ENCODE results near the gene ZNF580. TPM values are rescaled to one million over a fixed set of nuclear protein-coding genes. Genes with fewer than 3 reads are reported as not detected.
A peak's percentile ranks its signal among the peaks of the same experiment; 100 is the strongest.

Gene ZNF580
- total and polyA plus RNA-seq, 9 of the 15 experiments (the other 6 are each of a cell fraction or from before 2014, with no cell fraction given) = 2.3 to 47.4 (median 6.0) TPM

- TF ChIP-seq ZNF766 (CRISPR knock-in tag; conservative IDR thresholded peaks at IDR 0.05) = 0 out of 2 replicates have a peak, but pooled peaks have one; percentile 23
- TF ChIP-seq HMGN3 (IDR thresholded peaks at IDR 0.05; ENCODE audit: borderline replicate concordance, extremely low read depth, insufficient read length, low read depth, low read length) = peak; percentile 55
- TF ChIP-seq, protein P1, sequence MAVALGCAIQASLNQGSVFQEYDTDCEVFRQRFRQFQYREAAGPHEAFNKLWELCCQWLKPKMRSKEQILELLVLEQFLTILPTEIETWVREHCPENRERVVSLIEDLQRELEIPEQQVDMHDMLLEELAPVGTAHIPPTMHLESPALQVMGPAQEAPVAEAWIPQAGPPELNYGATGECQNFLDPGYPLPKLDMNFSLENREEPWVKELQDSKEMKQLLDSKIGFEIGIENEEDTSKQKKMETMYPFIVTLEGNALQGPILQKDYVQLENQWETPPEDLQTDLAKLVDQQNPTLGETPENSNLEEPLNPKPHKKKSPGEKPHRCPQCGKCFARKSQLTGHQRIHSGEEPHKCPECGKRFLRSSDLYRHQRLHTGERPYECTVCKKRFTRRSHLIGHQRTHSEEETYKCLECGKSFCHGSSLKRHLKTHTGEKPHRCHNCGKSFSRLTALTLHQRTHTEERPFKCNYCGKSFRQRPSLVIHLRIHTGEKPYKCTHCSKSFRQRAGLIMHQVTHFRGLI (CRISPR knock-in tag; IDR thresholded peaks at IDR 0.05) = no peak
- peak; percentile 98 for TF ChIP-seq GABPB1 (CRISPR knock-in tag; IDR thresholded peaks at IDR 0.05)
- TF ChIP-seq DIDO1 (tag; IDR thresholded peaks at IDR 0.05; ENCODE audit: low read depth) = no peak
- TF ChIP-seq, protein P2, sequence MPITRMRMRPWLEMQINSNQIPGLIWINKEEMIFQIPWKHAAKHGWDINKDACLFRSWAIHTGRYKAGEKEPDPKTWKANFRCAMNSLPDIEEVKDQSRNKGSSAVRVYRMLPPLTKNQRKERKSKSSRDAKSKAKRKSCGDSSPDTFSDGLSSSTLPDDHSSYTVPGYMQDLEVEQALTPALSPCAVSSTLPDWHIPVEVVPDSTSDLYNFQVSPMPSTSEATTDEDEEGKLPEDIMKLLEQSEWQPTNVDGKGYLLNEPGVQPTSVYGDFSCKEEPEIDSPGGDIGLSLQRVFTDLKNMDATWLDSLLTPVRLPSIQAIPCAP (CRISPR knock-in tag; IDR thresholded peaks at IDR 0.05; ENCODE audit: borderline replicate concordance) = no peak
- TF ChIP-seq EGR1 (conservative IDR thresholded peaks at IDR 0.05) = peak; percentile 73
- TF ChIP-seq FOXJ2 (tag; IDR thresholded peaks at IDR 0.05) = peak; percentile 70
- TF ChIP-seq, protein P3, sequence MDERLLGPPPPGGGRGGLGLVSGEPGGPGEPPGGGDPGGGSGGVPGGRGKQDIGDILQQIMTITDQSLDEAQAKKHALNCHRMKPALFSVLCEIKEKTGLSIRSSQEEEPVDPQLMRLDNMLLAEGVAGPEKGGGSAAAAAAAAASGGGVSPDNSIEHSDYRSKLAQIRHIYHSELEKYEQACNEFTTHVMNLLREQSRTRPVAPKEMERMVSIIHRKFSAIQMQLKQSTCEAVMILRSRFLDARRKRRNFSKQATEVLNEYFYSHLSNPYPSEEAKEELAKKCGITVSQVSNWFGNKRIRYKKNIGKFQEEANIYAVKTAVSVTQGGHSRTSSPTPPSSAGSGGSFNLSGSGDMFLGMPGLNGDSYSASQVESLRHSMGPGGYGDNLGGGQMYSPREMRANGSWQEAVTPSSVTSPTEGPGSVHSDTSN (CRISPR knock-in tag; IDR thresholded peaks at IDR 0.05; ENCODE audit: low read depth) = no peak
- TF ChIP-seq, protein P3 (tag; conservative IDR thresholded peaks at IDR 0.05; ENCODE audit: low read depth) = no peak
- peak; percentile 66; the same call in 1 of the 2 replicates for TF ChIP-seq ESRRA (IDR thresholded peaks at IDR 0.05; ENCODE audit: borderline replicate concordance, low read depth)
- TF ChIP-seq MEIS2 (IDR thresholded peaks at IDR 0.05; ENCODE audit: partially characterized antibody) = no peak
- no peak for TF ChIP-seq ZNF121 (CRISPR knock-in tag; conservative IDR thresholded peaks at IDR 0.05)
- TF ChIP-seq, protein P4, sequence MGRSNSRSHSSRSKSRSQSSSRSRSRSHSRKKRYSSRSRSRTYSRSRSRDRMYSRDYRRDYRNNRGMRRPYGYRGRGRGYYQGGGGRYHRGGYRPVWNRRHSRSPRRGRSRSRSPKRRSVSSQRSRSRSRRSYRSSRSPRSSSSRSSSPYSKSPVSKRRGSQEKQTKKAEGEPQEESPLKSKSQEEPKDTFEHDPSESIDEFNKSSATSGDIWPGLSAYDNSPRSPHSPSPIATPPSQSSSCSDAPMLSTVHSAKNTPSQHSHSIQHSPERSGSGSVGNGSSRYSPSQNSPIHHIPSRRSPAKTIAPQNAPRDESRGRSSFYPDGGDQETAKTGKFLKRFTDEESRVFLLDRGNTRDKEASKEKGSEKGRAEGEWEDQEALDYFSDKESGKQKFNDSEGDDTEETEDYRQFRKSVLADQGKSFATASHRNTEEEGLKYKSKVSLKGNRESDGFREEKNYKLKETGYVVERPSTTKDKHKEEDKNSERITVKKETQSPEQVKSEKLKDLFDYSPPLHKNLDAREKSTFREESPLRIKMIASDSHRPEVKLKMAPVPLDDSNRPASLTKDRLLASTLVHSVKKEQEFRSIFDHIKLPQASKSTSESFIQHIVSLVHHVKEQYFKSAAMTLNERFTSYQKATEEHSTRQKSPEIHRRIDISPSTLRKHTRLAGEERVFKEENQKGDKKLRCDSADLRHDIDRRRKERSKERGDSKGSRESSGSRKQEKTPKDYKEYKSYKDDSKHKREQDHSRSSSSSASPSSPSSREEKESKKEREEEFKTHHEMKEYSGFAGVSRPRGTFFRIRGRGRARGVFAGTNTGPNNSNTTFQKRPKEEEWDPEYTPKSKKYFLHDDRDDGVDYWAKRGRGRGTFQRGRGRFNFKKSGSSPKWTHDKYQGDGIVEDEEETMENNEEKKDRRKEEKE (IDR thresholded peaks at IDR 0.05; ENCODE audit: borderline replicate concordance in 1 of 2, control insufficient read depth in 1 of 2, low read depth in 2 of 2, low read length in 1 of 2) = 0 out of 4 replicates have a peak, but pooled peaks of 1 of the 2 experiments have one; percentile 46
- TF ChIP-seq ATF1 (CRISPR knock-in tag; IDR thresholded peaks at IDR 0.05) = peak; percentile 73
- peak; percentile 97 for TF ChIP-seq ATF1 (tag; IDR thresholded peaks at IDR 0.05)
- 0 out of 2 replicates have a peak, but pooled peaks have one; percentile 42 for TF ChIP-seq KLF13 (tag; IDR thresholded peaks at IDR 0.05; ENCODE audit: borderline replicate concordance, low read depth)
- peak; percentile 33 for TF ChIP-seq NEUROD1 (IDR thresholded peaks at IDR 0.05; ENCODE audit: borderline replicate concordance, low read depth, low read length, partially characterized antibody)
- TF ChIP-seq DNMT1 (IDR thresholded peaks at IDR 0.05) = no peak
Observed at GRCh38 chr19:55674841-55675660, 34.2 kb downstream of the ZNF580 start, which contains the start of gene EPN1 (continued).
